Left ventricle myocardium superior (tissue), 1 donor: Measurements from ENCODE around the gene WASHC1. TPM values are rescaled to one million over a fixed set of nuclear protein-coding genes. Genes with fewer than 3 reads are reported as not detected.
"Not testable (repeated sequence)": the region's sequence is repeated elsewhere in the genome, so short reads cannot be mapped to it uniquely, and the experiment has no call there.

Experiments used
- ATAC-seq: fragments of 200-7000 bp; cut with Tn5 transposase; one replicate; pipeline ENCODE4 v1.9.1; 2020; ENCODE audit warnings: mild to moderate bottlenecking, moderate library complexity
- DNase-seq: peaks from one replicate; pipeline ENCODE4 v3.0.0-alpha.2; 2020
- intact Hi-C: fragments of 100-400 bp; cut with micrococcal nuclease; formaldehyde crosslinking; loops from one replicate; pipeline ENCODE4 v1.11.0; 2022
- total RNA-seq: library from RNA; stranded (reverse); fragmentation: NEBNext Ultra II Directional; extraction: Animal tissue kit (Norgen Biotek cat#: 25700); gene quantifications from one replicate; pipeline ENCODE4 v1.2.1, GENCODE V29; 2021
- donor health status: DM: no; HTN: yes; CAD: no; lungs with severe emphysema.

Gene WASHC1
- total RNA-seq, 1 donor from 2014 or later, result 14.0 TPM

GRCh38 chr9:21621-22020 lies 7.6 kb downstream of the WASHC1 start:
- ATAC-seq, intact Hi-C loops, DNase-seq: not testable (repeated sequence)

- DNase-seq, ATAC-seq: not testable (repeated sequence)
These were observed 12.4 kb downstream of the WASHC1 start for GRCh38 chr9:16875-17274.

GRCh38 chr9:14129-14809 lies 15.0 kb downstream of the WASHC1 start:
- peak; percentile 56 for DNase-seq

More at GRCh38 chr9:16875-17274, 12.4 kb downstream of the WASHC1 start:
- intact Hi-C loops, result not testable (repeated sequence)

GRCh38 chr9:11206-11605 lies 18.1 kb downstream of the WASHC1 start:
- ATAC-seq, intact Hi-C loops: not testable (repeated sequence)
- peak; percentile 85 for DNase-seq

More at GRCh38 chr9:14129-14809, 15.0 kb downstream of the WASHC1 start:
- intact Hi-C loops, ATAC-seq: not testable (repeated sequence)

GRCh38 chr9:10653-11053 lies 18.6 kb downstream of the WASHC1 start:
- intact Hi-C loops, result not testable (repeated sequence)
- peak; percentile 66 for DNase-seq
- peak; percentile 59 for ATAC-seq

DNA sequence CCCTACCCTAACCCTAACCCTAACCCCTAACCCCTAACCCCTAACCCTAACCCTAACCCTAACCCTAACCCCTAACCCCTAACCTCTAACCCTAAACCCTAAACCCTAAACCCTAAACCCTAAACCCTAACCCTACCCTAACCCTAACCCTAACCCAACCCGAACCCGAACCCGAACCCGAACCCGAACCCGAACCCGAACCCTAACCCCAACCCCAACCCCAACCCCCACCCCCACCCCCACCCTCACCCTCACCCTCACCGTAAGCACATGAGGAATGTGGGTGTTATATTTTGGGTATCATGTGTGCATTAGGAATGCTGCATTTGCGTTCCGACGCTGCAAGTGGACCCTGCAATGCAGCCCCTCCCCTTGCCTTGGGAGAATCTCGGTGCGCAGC lies 19.0 kb downstream of the WASHC1 start:
- intact Hi-C loops, DNase-seq: not testable (repeated sequence)
- peak; percentile 45 for ATAC-seq

Other genes with a start within 250 kb of the WASHC1 start
- gene FOXD4, start 89.0 kb upstream of the WASHC1 start, total RNA-seq, result 0.12 TPM
- gene ZNG1A, start 149.6 kb upstream of the WASHC1 start, total RNA-seq, result 11.9 TPM
- 5.7 TPM for gene DOCK8, start 185.4 kb upstream of the WASHC1 start, total RNA-seq